ENCODE results near the gene CLIC4. TPM values are rescaled to one million over a fixed set of nuclear protein-coding genes. Genes with fewer than 3 reads are reported as not detected.

Gene CLIC4
- polyA plus RNA-seq, 1 donor (not counting 4 experiments of a cell fraction or from before 2014, with no cell fraction given): 130 TPM

DNA sequence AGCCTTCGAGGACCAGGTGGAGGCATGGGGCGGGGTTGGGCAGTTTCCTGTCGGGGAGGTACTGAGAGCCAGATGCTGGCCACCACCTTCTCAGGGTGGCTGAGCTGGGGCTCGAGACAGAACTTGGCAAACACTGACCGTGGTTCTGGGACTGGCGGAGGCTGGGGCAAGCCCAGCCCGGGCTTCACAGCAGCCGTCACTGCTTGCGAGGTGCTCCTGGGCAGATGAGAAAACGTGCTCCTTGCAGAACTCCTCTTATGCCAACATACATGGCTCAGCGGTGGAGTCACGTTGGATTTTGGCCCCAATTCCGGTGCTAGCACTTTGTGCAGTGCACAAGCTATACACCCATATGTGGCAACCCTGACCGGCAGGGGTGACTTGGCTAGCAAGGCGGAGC lies 115.6 kb downstream of the CLIC4 start:
- H3K9me3 ChIP-seq (ENCODE audit: control insufficient read depth, low read depth, low read length): no peaks in the 10 kb centered on the region
- TF ChIP-seq CTCF (optimal IDR thresholded peaks at IDR 0.05 in 1 of 3, IDR thresholded peaks at IDR 0.05 in 1 of 3, conservative IDR thresholded peaks at IDR 0.05 in 1 of 3; ENCODE audit: extremely low read depth in 1 of 3, insufficient read depth in 2 of 3, low read length in 3 of 3) (no peak), EZH2 (IDR thresholded peaks at IDR 0.05; ENCODE audit: low read length) (no peak)
- H3K4me1 ChIP-seq (ENCODE audit: control insufficient read depth, extremely low read depth, insufficient read depth, low read length): peaks cover 2% of the 10 kb centered on the region
- peaks cover 18% of the 10 kb centered on the region for H3K27me3 ChIP-seq (ENCODE audit: control insufficient read depth, extremely low read depth, insufficient read depth, low read length)
- no peaks in the 10 kb centered on the region for H3K9me1 ChIP-seq (ENCODE audit: control insufficient read depth, extremely low read depth, insufficient read depth, low read length)
- no peaks in the 10 kb centered on the region for H4K20me1 ChIP-seq (ENCODE audit: control insufficient read depth, extremely low read depth, insufficient read depth, low read length)
- H2AFZ ChIP-seq (ENCODE audit: control insufficient read depth, low read length): no peak overlapping the region
- H3K9ac ChIP-seq (ENCODE audit: control insufficient read depth, extremely low read depth, insufficient read depth, low read length): no peak overlapping the region
- H3K36me3 ChIP-seq (ENCODE audit: control insufficient read depth in 2 of 2, extremely low read depth in 1 of 2, insufficient read depth in 2 of 2, low read length in 2 of 2): no peaks in the 10 kb centered on the region
- dilution Hi-C loops (cut with MboI; ENCODE audit: extremely low pct_ligation_motif_present, low sequenced_read_pairs): no loop called here
- FAIRE-seq (no peak), DNase-seq (ENCODE audit: low read depth, low spot score) (no peak)
- H3K4me2 ChIP-seq (ENCODE audit: control insufficient read depth, extremely low read depth, insufficient read depth, low read depth, low read length): no peak overlapping the region
- H3K27ac ChIP-seq (ENCODE audit: control insufficient read depth, insufficient read depth, low read length): no peak overlapping the region
- no peak overlapping the region for H3K4me3 ChIP-seq (ENCODE audit: control insufficient read depth in 2 of 3, extremely low read depth in 1 of 3, insufficient read depth in 2 of 3, low read depth in 1 of 3, low read length in 3 of 3)
- H3K79me2 ChIP-seq (ENCODE audit: control insufficient read depth, insufficient read depth, low read length): no peaks in the 10 kb centered on the region

DNA sequence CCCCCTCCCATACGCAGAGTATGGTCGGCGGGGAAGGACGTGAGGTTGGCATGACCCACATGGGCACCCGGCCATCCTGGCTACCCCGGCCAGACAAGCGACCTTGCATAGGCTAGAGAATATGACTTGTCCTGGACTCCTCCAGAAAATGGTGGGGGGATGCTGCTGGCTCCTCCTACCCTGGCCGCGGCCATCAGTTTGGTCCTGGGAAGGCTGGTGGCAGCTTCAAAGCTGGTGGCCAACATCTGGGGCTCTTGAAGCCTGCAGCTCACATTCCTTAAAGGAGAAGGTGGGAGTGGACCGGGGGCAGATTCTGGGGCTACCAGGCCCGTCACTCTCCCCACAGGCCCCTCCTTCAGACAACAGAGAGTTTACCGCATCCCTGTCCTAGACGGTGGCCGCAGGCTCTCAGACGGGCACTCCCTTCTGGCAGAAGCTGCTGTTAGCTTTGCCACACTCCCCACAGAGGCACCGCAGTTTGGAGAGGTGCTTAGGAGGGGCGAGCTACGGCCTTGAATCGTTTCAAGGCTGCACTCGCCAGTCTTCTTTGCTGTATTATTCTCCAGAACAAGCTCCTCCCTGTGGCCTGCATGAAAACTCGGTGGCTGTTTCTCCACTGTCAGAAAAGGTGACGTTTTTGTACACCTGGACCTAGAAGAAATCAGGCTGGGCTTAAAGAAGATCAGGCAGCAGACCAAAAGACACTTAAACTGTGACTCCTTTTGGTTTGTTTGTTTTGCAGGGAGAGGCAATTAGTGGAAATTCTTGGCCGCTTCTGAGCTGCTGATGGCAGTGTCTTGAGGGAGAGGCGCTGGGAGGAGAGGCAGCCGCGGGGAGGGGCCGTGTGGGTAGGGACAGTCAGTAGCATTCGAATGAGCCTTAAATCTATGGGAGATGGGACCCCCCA lies 116.8 kb downstream of the CLIC4 start:
- H3K4me3 ChIP-seq (ENCODE audit: control insufficient read depth in 2 of 3, extremely low read depth in 1 of 3, insufficient read depth in 2 of 3, low read depth in 1 of 3, low read length in 3 of 3): no peak overlapping the region

More for the DNA sequence above, 116.8 kb downstream of the CLIC4 start:
- H3K27me3 ChIP-seq (ENCODE audit: control insufficient read depth, extremely low read depth, insufficient read depth, low read length): peaks cover 18% of the 10 kb centered on the region
- no peak overlapping the region for H3K9ac ChIP-seq (ENCODE audit: control insufficient read depth, extremely low read depth, insufficient read depth, low read length)
- no peak for DNase-seq (ENCODE audit: low read depth, low spot score)
- dilution Hi-C loops (cut with MboI; ENCODE audit: extremely low pct_ligation_motif_present, low sequenced_read_pairs): no loop called here
- H4K20me1 ChIP-seq (ENCODE audit: control insufficient read depth, extremely low read depth, insufficient read depth, low read length): no peaks in the 10 kb centered on the region
- H3K9me3 ChIP-seq (ENCODE audit: control insufficient read depth, low read depth, low read length): no peaks in the 10 kb centered on the region
- FAIRE-seq: no peak
- H3K36me3 ChIP-seq (ENCODE audit: control insufficient read depth in 2 of 2, extremely low read depth in 1 of 2, insufficient read depth in 2 of 2, low read length in 2 of 2): no peaks in the 10 kb centered on the region
- no peak overlapping the region for H3K27ac ChIP-seq (ENCODE audit: control insufficient read depth, insufficient read depth, low read length)
- peak in 2 of 3 experiments; percentile 13 to 24 for TF ChIP-seq CTCF (optimal IDR thresholded peaks at IDR 0.05 in 1 of 3, IDR thresholded peaks at IDR 0.05 in 1 of 3, conservative IDR thresholded peaks at IDR 0.05 in 1 of 3; ENCODE audit: extremely low read depth in 1 of 3, insufficient read depth in 2 of 3, low read length in 3 of 3)
- TF ChIP-seq EZH2 (IDR thresholded peaks at IDR 0.05; ENCODE audit: low read length): no peak
- peak overlapping the region; percentile 77 for H2AFZ ChIP-seq (ENCODE audit: control insufficient read depth, low read length)
- no peaks in the 10 kb centered on the region for H3K9me1 ChIP-seq (ENCODE audit: control insufficient read depth, extremely low read depth, insufficient read depth, low read length)
- no peaks in the 10 kb centered on the region for H3K79me2 ChIP-seq (ENCODE audit: control insufficient read depth, insufficient read depth, low read length)
- peaks cover 2% of the 10 kb centered on the region for H3K4me1 ChIP-seq (ENCODE audit: control insufficient read depth, extremely low read depth, insufficient read depth, low read length)
- H3K4me2 ChIP-seq (ENCODE audit: control insufficient read depth, extremely low read depth, insufficient read depth, low read depth, low read length): peak overlapping the region; percentile 18

Measured in keratinocyte (primary cell).